ENCODE results near the gene GNG10. TPM values are rescaled to one million over a fixed set of nuclear protein-coding genes. Genes with fewer than 3 reads are reported as not detected.

GNG10 gene
- total RNA-seq, 6 experiments from 2014 or later = 8.1 to 23.8 (median 14.0) TPM

DNA sequence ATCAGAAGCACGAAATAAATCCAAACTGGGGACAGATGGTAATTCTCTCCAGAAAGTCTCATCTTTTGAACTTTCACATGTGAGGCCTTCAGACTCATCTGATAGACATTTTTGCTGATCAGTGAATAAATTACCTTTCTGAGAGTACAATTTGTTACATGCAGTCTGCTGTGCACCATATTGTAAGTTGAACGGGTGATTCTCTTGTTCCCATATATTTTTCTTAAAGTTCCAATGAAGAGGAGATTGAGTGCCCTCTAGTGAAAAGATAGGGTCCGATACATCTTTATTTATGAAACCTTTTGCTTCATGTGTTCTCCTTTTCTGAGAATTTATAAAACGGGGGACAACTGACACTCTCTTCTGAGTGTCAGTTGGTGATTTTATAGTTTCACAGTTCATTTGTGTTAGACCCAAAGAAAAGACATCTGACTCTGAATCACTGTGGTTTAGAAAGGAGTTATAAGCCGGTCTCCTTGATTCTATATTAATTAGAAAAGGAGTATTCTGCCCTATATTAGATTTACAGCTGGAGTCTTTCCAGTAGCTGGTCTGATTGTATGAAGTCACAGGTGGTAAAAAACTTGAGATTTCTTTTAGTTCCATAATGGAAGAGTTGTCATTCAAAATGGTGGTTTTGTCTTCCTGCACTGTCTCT, 30.4 kb downstream of the GNG10 start:
- TF ChIP-seq POLR2A (IDR thresholded peaks at IDR 0.05) (no peak), CTCF (IDR thresholded peaks at IDR 0.05) (peak; percentile 40 to 55 (median 52))
- Histone ChIP-seq H3K4me1 (no peaks in the 10 kb centered on the region), H3K4me3 (no peak overlapping the region), H3K36me3 (no peaks in the 10 kb centered on the region), H3K9me3 (no peaks in the 10 kb centered on the region), H3K27ac (no peak overlapping the region), H3K27me3 (no peaks in the 10 kb centered on the region)
- ATAC-seq (peak; percentile 87 to 93 (median 90)), DNase-seq (no peak)
- 31% methylated on average over 5 of the region's 5 CpGs for WGBS (ENCODE audit: insufficient coverage, low coverage, low lambda C conversion rate, missing lambda C conversion rate)
- intact Hi-C loops (cut with DNase I) = no loop called here

- DNase-seq (no peak), ATAC-seq (no peak)
- intact Hi-C loops (cut with DNase I) = no loop called here
- no peak overlapping the region for H3K27ac ChIP-seq
- TF ChIP-seq CTCF (IDR thresholded peaks at IDR 0.05) (no peak), POLR2A (IDR thresholded peaks at IDR 0.05) (no peak)
- peaks cover 0 to 8% (median 0%) of the 10 kb centered on the region in 4 donors for H3K4me1 ChIP-seq
- H3K27me3 ChIP-seq = no peaks in the 10 kb centered on the region
- H3K4me3 ChIP-seq = no peak overlapping the region
- H3K9me3 ChIP-seq = no peaks in the 10 kb centered on the region
- H3K36me3 ChIP-seq = no peaks in the 10 kb centered on the region
Observed at GRCh38 chr9:111696796-111697195, 35.4 kb downstream of the GNG10 start.

DNA sequence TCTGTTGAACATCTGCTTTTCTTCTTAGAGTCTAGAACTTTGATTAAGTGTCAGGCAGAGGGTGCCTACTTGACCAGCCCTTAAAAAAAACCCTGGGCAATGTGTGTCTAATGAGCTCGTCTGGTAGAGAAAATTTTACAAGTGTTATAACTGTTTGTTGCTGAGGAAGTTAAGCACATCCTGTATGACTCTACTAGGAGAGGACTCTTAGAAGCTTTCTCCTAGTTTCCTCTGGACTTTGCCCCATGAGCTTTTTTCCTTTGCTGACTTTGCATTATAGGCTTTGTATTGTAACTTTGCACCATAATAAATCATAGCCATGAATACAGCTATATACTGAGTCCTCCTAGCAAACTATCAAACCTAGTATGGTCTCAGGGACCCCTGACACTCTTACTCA, 39.4 kb downstream of the GNG10 start:
- no peak overlapping the region for H3K27ac ChIP-seq
- WGBS (ENCODE audit: insufficient coverage, low coverage, low lambda C conversion rate, missing lambda C conversion rate) = 40% methylated on average over 1 of the region's 1 CpG
- TF ChIP-seq POLR2A (IDR thresholded peaks at IDR 0.05) (no peak), CTCF (IDR thresholded peaks at IDR 0.05) (no peak)

DNA sequence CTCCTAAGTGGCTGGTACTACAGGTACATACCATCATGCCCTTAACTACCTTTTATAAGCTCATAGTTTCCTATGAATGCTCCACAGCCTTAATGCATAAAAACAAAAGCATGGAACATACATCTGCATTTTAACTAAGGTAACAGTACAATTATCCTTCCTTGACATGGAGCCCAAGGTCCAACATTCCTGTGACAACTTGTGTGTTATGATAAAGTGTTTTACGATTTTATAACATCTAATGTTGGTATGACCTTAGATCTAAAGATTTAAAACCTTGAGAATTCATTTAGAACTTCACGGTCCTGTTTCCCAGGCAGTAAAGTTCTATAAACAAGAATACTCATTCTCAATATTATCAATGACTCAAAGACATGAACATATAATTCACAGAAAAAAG, 43.1 kb downstream of the GNG10 start:
- intact Hi-C loops (cut with DNase I) = no loop called here
- Histone ChIP-seq H3K9me3 (no peaks in the 10 kb centered on the region), H3K27ac (no peak overlapping the region), H3K4me3 (no peak overlapping the region), H3K36me3 (no peaks in the 10 kb centered on the region), H3K27me3 (no peaks in the 10 kb centered on the region), H3K4me1 (peaks cover 0 to 8% (median 0%) of the 10 kb centered on the region in 4 donors)
- ATAC-seq (no peak), DNase-seq (no peak)
- TF ChIP-seq POLR2A (IDR thresholded peaks at IDR 0.05) (no peak), CTCF (IDR thresholded peaks at IDR 0.05) (no peak)
- 94% methylated on average over 2 of the region's 2 CpGs for WGBS (ENCODE audit: insufficient coverage, low coverage, low lambda C conversion rate, missing lambda C conversion rate)

More for the DNA sequence above, 39.4 kb downstream of the GNG10 start:
- Histone ChIP-seq H3K9me3 (no peaks in the 10 kb centered on the region), H3K36me3 (no peaks in the 10 kb centered on the region), H3K27me3 (no peaks in the 10 kb centered on the region), H3K4me1 (peaks cover 0 to 8% (median 0%) of the 10 kb centered on the region in 4 donors), H3K4me3 (no peak overlapping the region)
- intact Hi-C loops (cut with DNase I) = no loop called here
- DNase-seq (no peak), ATAC-seq (peak; percentile 64 to 81 (median 73))

All from right lobe of liver (tissue), 6 donors.